GM19035 (cell line): ENCODE data around the gene ROBO2.

ENCODE experiments used
- ATAC-seq: cut with Tn5 transposase; IDR thresholded peaks from one replicate; pipeline ENCODE4 v1.9.1; 2021; ENCODE audit not compliant: unreplicated experiment

ROBO2 gene

GRCh38 chr3:77051591-77051990 is 11.7 kb downstream of the ROBO2 start:
- no peak for ATAC-seq

GRCh38 chr3:77052051-77052501 is 12.2 kb downstream of the ROBO2 start:
- no peak for ATAC-seq

- no peak for ATAC-seq
Observed at GRCh38 chr3:77052733-77053670, 13.1 kb downstream of the ROBO2 start.

GRCh38 chr3:77053795-77054194 is 13.9 kb downstream of the ROBO2 start:
- ATAC-seq: no peak

- ATAC-seq: no peak
Observed at GRCh38 chr3:77055841-77056341, 16.0 kb downstream of the ROBO2 start.

GRCh38 chr3:77059354-77059753 is 19.5 kb downstream of the ROBO2 start:
- ATAC-seq: no peak

GRCh38 chr3:77063423-77063822 is 23.5 kb downstream of the ROBO2 start:
- no peak for ATAC-seq

GRCh38 chr3:77065750-77066149 is 25.9 kb downstream of the ROBO2 start:
- ATAC-seq: no peak

GRCh38 chr3:77066829-77067228 is 26.9 kb downstream of the ROBO2 start:
- ATAC-seq: no peak

GRCh38 chr3:77068808-77069207 is 28.9 kb downstream of the ROBO2 start:
- no peak for ATAC-seq

GRCh38 chr3:77071364-77071763 is 31.5 kb downstream of the ROBO2 start:
- no peak for ATAC-seq

- no peak for ATAC-seq
Observed at GRCh38 chr3:77071809-77072208, 31.9 kb downstream of the ROBO2 start.

GRCh38 chr3:77072232-77072631 is 32.3 kb downstream of the ROBO2 start:
- ATAC-seq: no peak

- no peak for ATAC-seq
Observed at GRCh38 chr3:77078279-77078678, 38.4 kb downstream of the ROBO2 start.

GRCh38 chr3:77079988-77080610 is 40.2 kb downstream of the ROBO2 start:
- ATAC-seq: no peak

GRCh38 chr3:77081240-77081661 is 41.4 kb downstream of the ROBO2 start:
- ATAC-seq: no peak

- no peak for ATAC-seq
Observed at GRCh38 chr3:77084511-77084910, 44.6 kb downstream of the ROBO2 start.

- ATAC-seq: no peak
Observed at GRCh38 chr3:77086408-77086807, 46.5 kb downstream of the ROBO2 start.

GRCh38 chr3:77091809-77092208 is 51.9 kb downstream of the ROBO2 start:
- ATAC-seq: no peak

GRCh38 chr3:77093101-77093500 is 53.2 kb downstream of the ROBO2 start:
- no peak for ATAC-seq

- no peak for ATAC-seq
Observed at GRCh38 chr3:77096145-77096544, 56.2 kb downstream of the ROBO2 start.
